Panc1 (cell line): ENCODE measurements around the gene KRT7.

ENCODE experiments used
- CTCF ChIP-seq: fragments of 450-650 bp; IDR thresholded peaks from 2 replicates; pipeline ENCODE4 v1.5.1; 2017; ENCODE audit warnings: mild to moderate bottlenecking
- POLR2AphosphoS5 ChIP-seq: IDR thresholded peaks from 2 replicates; pipeline ENCODE4 v1.6.1; 2012; ENCODE audit warnings: mild to moderate bottlenecking, low read depth, low read length, moderate library complexity
- REST ChIP-seq, 2 experiments: IDR thresholded peaks; 2 replicates each; pipeline ENCODE4 v1.6.1; 2011 to 2012; ENCODE audit warnings: low read depth in 2 of 2, control low read depth in 1 of 2, low read length in 1 of 2, mild to moderate bottlenecking in 1 of 2, moderate library complexity in 1 of 2; ENCODE audit not compliant: insufficient read depth in 1 of 2
- SIN3A ChIP-seq: IDR thresholded peaks from 2 replicates; pipeline ENCODE4 v1.6.1; 2012; ENCODE audit warnings: low read depth, mild to moderate bottlenecking, low read length, moderate library complexity, borderline replicate concordance; ENCODE audit not compliant: insufficient read depth

- TF ChIP-seq CTCF (no peak), POLR2AphosphoS5 (no peak), REST (IDR thresholded peaks at IDR 0.05; ENCODE audit: insufficient read depth in 1 of 2, low read depth in 2 of 2, low read length in 1 of 2) (no peak), SIN3A (no peak)
Measured at GRCh38 chr12:52231305-52232202, 1.5 kb upstream of the KRT7 start.
